Measurements from ENCODE around the gene PHAF1.
A peak's percentile ranks its signal among the peaks of the same experiment; 100 is the strongest.

The PHAF1 gene

DNA sequence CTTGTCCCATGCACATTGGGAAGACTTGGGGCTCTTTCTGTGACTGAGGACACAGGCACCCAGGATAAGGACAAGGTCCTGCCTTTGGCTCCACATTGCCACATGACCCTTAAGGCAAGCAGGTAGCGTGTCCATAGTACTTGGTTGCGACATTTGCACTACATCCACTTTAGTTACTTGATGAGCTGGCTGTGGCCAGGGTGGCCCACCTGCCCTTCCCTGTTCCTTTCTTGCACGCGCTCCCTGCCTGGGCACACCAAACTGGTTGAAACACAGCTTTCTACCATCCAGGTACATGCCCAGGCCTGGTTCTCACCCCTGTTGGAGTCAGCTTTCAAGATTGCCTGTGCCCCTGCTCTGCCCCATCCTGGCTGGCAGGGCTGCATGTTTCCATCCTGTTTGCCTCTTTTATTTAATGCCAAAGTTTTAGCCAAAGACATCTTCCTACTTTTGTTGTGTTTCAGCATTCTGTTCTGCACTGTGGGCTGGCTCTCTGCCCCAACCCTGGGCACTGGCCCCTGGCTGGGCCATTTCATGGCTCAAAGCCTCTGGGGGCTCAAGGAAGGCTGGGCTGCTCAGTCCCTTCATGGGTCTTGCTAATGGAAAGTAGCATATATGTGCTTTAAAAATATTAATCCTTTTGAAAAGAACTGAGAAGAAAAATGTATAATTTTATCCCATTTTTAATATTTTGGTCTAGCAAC is 37.8 kb downstream of the PHAF1 start:
- no peak for DNase-seq (ENCODE audit: low spot score)

- DNase-seq (ENCODE audit: low spot score) = no peak
Measured at GRCh38 chr16:67148221-67148620, 38.5 kb downstream of the PHAF1 start.

DNA sequence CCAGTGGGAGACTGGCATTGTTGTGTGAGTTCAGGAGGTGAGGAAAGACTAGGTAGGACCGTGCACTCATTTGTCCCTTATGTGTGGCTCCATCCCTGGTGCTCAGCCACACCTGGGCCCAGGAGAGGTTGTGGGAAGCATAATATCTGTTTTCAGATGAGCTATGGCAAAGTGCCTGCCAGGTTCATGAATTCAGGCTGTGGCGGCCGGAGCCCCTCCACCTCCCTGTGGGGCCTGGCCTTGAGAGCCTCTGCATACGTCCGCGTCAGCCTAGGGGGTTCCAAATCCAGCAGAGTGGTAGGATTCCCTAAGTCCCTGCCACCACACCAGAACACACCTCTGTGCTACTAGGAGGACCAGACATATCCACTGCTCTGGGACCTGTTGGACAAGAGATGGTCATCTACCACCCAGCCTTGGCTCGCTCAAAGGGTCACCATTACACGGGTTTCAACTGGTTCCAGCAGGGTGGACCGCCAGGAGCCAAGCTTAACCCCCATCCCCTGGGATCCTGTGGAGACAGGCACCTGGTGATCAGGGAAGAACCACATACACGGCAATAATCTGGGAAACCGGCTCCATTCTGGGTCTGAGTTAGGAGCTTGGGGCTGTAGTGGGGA is 39.0 kb downstream of the PHAF1 start:
- DNase-seq (ENCODE audit: low spot score) = no peak

GRCh38 chr16:67149276-67150046 is 39.7 kb downstream of the PHAF1 start:
- DNase-seq (ENCODE audit: low spot score) = no peak

- peak; percentile 73 for DNase-seq (ENCODE audit: low spot score)
Measured at GRCh38 chr16:67150047-67150832, 40.5 kb downstream of the PHAF1 start.

- peak; percentile 92 for DNase-seq (ENCODE audit: low spot score)
Measured at GRCh38 chr16:67150833-67151396, 41.2 kb downstream of the PHAF1 start, which contains the start of gene B3GNT9. TSS of gene B3GNT9 (minus strand) at chr16:67150998. CDS start at chr16:67150485, 513 bp downstream.

- DNase-seq (ENCODE audit: low spot score) = no peak
Measured at GRCh38 chr16:67151431-67152097, 41.8 kb downstream of the PHAF1 start.

DNA sequence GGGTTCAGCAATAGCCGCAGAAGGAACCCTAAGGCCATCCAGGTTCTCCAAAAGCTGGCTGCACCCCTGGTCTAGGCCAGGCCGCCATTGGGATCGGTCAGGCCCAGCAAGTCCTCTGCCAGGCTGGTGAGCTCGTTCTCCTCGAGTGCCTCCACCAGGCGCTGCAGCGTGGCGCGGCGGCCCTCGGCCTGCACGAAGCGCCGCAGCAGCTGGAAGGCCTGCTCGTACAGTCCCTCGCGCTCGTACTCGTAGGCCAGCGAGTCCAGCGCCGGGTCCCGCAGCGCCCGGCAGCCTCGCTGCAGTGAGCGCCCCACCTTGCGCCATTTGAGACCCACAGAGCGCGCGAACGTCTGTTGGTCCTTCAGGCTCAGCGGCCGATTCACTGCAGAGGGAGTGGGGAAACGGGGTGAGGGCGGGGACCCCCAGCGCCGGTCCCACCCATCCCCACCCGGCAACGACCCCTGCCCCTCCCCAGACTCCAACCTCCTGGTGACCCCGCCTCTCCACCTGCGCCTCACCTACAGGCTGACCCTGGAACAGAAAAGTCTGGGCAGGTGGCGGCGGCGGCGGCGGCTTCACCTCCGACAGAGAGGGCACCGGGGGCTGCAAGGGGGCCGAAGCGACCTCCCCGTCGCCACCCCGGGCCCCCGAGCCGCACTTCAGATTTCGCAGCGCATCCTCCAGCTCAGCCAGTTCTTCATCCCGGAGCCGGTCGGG is 45.0 kb downstream of the PHAF1 start:
- no peak for DNase-seq (ENCODE audit: low spot score)

DNA sequence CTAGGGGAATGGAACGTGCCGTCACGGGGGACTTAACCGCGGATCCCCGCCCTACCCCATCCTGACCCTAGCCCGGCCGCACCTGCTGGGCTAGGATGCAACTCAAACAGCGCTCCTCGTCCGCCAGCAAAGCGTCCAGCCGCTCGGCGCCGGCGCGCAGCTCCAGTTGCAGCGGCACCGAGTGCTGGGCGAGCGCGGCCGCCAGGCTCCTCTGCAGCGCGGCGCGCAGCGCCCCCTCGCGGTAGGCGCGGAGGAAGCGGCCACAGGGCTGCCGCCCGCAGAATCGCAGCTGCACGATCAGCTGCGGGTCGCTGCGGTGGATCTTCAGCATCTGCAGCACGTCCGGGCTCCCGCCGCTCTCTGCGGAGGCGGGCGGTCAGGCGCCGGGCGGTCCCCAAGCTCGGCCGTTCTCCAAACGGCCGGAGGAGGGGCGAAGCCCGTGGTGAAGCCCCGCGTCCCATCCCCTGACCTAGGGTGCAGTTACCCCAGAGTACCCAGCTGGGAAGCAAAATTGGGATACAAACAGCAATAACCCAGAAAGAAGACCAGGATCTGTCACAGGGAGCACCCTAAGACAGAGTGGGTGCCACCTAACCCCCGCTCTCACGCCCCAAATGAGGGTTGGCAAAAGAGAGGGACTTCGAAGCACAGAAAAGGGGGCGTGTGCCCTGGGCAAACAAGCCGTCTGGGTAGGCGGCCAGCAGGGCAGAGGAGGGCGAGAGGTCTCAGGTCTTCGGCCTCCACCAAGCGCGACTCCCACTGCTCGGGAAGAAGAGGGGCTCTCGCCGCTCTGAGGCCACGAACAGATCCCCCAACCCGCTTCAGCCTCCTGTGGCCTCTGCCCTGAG is 45.8 kb downstream of the PHAF1 start:
- peak; percentile 92 for DNase-seq (ENCODE audit: low spot score)

- no peak for DNase-seq (ENCODE audit: low spot score)
Measured at GRCh38 chr16:67156143-67156844, 46.6 kb downstream of the PHAF1 start.

- no peak for DNase-seq (ENCODE audit: low spot score)
Measured at GRCh38 chr16:67157106-67157748, 47.5 kb downstream of the PHAF1 start.

DNA sequence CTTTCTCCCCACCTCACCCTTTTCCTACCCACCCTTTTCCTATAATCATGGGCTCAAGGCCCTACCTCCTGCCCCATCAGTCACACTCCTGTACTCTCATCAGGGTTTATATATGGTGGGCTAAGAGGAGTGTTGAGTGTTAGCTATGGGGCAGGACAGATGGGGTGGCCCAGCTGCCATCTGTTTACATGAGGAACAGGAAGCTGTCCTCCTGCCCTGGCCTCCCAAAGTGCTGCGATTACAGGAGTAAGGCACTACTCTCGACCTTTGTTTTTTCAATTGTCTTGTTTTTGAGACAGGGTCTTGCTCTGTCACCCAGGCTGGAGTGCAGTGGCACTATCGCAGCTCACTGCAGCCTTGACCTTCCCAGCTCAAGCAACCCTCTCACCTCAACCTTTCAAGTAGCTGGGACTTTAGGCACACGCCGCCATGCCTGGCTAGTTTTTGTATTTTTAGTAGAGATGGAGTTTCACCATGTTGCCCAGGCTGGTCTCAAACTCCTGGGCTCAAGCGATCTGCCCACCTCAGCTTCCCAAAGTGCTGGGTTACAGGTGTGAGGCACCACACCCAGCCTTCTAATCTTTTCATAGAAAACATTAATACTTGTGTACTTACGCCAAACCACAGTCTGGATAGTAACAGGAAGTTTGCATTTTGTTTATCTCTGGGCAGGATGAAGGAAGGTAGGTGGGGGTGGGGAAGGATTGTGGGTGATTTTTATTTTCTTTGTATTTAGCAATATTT is 48.3 kb downstream of the PHAF1 start:
- DNase-seq (ENCODE audit: low spot score) = no peak

- DNase-seq (ENCODE audit: low spot score) = no peak
Measured at GRCh38 chr16:67158637-67159600, 49.2 kb downstream of the PHAF1 start.

- DNase-seq (ENCODE audit: low spot score) = no peak
Measured at GRCh38 chr16:67161595-67162058, 51.9 kb downstream of the PHAF1 start.

- DNase-seq (ENCODE audit: low spot score) = no peak
Measured at GRCh38 chr16:67162506-67163163, 52.9 kb downstream of the PHAF1 start.

Measured in hepatic stellate cell (primary cell).